CD4-positive, alpha-beta T cell treated with Interleukin-10 for 1 hour (primary cell): ENCODE data around the gene CAMK2B.

ENCODE experiments used
- DNase-seq: peaks from one replicate; pipeline ENCODE4 v3.0.0-alpha.2; 2020

Gene CAMK2B

DNA sequence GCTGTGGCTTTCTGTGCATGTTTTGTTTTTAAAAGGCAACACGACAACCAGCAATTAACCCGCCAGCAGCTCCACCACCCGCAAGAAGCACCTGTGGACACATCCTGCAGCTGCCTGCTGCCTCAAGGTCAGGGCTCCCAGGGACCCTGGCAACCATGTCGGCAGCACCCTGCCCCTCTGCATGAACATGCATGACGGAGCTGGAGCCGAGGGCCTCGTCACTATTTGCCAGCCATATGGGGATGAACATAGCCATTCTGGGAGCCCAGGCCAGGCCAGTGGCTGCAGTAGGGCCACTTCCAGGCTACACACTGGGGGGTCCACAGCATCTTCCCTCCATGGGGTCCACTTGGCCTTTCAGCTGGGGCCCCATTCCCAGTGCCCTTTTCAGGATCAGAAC lies 52.9 kb downstream of the CAMK2B start:
- DNase-seq, result no peak

DNA sequence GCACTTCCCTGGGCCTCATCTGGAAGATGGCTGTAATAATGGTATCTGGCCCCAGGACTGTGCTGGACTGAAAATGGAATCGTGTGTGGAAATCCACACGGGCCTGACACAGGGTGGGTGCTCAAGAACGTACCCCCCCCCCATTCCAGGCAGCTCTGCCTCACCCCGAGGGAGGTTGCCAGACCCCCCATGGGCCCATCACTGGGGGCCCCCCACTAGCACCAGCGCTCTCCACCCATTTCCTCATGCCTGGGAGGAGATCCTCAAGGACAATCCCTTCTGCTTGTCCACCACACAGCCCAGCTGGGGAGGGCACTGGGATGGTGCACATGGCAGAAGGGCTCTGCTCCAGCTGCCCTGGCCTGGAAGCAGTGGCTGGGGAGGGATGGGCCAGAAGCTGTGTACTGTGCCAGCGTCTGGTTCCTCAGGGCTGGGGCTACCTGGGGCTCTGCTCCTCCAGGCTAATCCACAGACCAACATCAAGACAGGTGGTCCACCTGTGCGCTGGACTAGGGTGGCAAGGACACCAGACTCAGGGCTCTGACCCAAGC lies 55.4 kb downstream of the CAMK2B start:
- no peak for DNase-seq

DNA sequence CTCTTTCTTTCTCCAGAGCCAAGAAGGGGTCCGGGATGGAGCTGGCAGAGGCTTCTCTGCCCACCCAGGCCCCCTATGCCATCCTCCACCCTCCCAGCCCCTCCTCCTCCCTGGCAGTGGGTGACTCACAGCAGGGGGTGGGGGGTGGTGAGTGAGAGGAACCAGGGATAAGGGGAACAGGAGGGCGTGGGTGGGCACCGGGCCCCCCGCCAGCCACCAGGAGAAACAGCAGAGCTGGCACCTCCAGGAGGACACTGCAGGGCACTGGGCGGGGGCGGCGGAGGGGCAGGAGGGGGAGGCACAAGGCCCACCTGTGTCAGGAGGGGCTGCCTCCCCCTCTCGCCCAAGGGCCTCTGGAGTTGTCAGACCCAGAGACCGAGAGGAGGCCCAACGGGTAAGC lies 56.0 kb downstream of the CAMK2B start:
- DNase-seq, result no peak

DNA sequence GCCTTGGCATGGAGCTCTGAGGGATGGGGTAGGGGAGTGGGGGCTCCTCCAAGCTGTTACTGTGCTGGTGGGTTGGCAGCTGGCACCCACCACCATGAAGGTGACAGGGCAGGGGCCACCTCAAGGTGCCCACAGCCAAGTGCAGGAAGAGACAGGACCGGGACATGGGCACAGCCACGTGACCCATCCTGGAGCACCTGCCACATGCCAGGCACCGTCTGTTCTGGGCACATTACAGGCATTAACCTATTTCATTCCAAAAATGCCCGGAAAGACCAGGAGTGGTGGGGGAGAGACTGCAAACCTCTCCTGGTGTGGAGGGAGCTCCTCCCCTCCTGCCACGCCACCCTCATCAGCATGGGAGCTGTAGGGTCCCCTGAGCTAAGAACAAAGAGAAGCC lies 56.7 kb downstream of the CAMK2B start:
- DNase-seq, result no peak

DNA sequence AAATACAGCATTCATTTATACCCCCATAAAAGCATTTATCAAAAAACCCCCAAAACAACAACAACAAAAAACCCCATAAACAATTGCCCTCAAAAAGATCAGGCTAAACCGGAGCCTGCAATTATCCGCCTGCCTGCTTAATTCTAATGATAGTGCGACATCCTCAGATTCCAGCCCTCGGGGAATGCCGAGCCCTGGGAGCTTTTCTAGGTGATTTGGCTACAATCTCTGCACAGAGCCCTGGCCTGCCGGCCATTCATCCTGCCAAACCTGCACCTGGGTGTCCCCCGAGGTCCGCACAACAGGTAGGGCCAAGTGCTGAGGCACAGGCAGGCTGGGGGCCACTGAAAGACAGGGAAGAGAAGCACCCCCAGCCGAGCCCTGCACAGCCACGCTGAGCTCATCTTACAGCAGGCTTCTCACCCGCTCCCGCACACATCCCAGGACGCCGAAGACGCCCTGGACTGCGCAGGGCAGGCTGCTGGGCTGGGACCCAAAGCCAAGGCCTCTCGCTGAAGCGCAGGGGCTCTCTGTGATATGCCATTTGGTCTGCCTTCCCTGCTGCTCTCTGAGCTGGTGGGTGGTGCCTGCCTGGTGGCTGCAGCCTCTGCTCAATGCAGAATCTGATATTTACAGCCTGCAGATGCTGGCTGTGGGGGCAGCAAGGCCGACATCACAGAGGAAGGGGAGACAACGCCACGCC lies 57.5 kb downstream of the CAMK2B start:
- no peak for DNase-seq

DNA sequence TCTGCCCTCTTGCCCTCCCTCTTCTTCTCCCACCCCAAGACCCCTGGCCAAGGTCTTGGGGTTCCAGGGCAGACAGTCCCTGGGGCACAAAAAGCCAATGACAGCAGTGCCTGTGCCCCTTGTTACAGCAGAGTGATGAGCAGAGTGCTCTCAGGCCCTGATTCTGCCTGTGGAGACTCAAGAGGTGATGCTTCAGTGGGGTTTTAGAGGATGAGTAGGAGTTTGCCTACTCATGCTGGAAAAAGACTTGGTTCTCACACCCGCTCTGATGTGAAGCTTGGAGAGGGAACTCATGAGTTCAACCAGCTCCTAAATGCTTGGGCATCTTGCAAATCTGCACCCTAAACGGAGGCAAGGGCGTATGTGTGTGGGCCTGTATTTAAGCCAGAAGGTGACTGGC lies 58.2 kb downstream of the CAMK2B start:
- DNase-seq, result no peak

DNA sequence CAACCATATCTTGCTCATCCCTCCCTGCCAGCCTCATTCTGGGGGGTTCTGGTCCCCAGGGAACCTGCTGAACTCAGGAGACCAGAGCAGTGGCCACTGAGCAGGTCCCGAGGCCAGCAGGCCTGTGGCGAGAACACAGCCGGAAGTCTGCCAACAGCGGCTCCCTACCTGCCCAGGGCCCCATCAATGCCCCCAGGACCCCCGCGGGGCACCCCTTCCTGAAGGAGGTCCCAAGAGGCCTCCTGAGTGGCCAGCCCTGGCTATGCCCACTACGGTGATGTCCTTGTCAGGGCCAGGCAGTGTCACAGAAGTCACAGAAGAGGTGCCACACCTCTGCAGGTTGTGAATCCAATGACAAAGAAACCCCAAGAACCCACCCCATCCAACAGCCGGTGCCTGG lies 58.9 kb downstream of the CAMK2B start:
- DNase-seq, result no peak

DNA sequence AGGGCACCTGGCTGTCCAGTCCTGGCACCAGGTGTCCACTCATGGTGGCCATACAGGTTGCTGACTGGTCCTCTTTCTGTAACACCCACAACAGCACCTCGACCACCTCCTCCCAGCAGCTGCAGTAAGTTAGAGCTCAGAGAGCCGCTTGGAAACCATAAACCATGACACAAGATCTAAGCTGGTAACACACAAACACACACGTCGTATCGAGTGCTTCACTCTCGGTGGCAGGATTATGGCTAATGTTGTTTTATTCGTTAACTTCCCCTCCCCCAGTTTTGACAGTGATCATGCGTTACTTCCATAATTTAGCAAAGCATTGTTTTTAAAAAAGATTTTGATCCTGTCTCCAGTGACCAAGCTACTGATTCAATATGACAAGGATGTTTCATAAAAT lies 59.7 kb downstream of the CAMK2B start:
- DNase-seq, result no peak

DNA sequence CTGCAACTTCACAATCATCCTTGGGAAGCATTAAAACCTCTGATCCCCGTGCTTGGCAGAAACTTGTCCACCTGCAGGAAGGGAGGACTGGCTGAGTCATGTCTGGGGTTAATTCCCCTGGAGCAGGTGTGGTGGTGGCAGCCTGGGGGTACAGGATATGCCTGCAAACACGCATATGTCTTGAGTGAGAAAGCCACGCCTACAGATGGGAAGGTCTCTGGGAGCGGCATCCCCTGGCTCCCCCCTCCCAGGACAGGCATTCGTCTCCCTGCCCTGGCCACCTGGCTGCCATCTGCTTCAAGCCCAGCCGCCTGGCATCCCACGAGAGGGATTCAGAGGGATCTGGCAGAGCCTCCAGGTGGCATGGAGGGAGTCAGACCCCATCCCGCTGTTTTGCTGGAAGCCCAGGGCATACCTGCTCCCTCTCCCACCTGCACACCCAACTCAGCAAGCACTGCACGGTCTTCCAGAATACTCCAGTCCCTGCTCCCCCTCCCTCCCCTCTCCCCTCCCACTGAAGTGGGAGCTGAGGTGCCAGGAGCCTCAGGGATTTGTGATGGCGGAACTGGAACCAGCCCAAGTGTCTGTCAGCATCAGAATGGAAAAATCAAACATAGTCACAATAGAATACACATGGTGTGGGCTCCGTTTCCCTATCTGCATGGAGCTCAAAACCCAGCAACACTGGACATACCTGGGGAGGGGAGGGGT lies 61.0 kb downstream of the CAMK2B start:
- no peak for DNase-seq

DNA sequence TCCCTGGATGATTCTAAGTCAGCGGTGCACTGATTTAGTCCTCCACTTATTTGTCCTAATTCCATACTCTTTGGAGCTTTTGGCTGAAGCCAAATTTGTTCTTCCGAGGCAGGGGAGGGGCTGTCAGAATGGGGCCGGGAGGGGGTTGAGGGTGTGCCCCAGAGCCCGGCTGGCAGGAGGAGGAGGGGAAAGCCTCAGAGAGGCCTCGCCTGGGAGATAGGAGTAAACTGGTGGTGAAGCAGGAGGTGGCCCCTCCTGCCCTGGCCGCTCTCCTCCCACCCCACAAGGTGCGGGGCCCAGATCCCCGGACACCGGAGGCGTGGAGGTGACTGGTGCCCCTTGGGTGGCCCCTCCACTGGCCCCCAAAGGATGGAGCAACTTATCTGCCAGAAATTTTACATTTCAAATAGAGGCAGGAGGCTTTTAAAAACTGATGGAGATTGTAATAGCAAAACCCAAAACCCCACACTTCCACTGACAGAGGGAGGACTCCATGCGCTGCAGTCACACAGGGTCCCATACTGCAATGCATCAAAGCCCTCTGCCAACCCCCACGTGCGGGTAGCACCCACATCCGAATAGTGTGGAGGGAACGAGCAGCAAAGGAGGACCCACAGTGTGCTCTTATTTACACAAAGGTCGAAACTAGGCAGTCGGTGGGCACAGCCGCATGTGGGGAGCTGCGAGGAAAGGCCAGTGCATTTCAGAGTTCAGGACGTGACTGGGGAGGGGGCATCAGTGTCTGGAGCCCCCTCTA lies 61.9 kb downstream of the CAMK2B start:
- no peak for DNase-seq

DNA sequence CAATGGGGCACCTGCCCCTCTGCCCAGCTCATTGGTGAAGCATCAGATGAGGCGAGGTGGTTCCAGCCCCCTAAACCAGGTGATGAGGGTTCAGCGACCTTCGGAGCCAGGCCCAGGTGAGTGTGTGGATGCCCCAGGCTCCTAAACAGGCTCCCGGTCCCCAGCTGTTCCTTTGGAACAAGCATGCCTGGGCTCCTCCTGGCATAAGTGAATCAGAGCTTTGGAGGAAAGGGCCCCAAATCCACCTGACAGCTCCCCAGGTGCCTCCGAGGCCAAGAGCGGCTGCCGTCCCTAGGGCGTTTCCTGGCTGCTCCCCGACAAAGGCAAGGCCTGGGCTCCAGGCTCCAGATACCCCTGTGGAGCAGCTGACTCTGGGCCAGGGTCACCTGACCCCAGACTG lies 63.4 kb downstream of the CAMK2B start:
- no peak for DNase-seq

DNA sequence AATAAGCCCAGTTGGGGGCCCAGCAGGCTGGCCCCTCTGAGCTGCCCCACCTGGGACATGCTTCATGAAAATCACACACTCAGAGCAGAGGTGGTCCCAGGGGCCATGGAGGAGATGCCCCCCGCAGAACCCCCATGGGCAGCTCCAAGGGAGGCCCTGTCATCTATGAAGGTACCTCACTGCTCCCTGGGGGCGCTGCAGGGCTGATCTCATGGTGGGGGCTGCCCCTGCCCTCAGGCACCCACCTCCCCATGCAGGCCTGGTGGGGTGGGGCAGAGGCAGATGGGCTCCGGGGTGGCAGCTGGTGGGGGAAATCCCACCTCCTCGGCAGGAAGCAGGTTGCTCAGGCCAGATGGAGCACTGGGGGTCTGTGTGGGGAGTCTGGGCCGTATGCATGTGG lies 64.2 kb downstream of the CAMK2B start:
- DNase-seq, result no peak

DNA sequence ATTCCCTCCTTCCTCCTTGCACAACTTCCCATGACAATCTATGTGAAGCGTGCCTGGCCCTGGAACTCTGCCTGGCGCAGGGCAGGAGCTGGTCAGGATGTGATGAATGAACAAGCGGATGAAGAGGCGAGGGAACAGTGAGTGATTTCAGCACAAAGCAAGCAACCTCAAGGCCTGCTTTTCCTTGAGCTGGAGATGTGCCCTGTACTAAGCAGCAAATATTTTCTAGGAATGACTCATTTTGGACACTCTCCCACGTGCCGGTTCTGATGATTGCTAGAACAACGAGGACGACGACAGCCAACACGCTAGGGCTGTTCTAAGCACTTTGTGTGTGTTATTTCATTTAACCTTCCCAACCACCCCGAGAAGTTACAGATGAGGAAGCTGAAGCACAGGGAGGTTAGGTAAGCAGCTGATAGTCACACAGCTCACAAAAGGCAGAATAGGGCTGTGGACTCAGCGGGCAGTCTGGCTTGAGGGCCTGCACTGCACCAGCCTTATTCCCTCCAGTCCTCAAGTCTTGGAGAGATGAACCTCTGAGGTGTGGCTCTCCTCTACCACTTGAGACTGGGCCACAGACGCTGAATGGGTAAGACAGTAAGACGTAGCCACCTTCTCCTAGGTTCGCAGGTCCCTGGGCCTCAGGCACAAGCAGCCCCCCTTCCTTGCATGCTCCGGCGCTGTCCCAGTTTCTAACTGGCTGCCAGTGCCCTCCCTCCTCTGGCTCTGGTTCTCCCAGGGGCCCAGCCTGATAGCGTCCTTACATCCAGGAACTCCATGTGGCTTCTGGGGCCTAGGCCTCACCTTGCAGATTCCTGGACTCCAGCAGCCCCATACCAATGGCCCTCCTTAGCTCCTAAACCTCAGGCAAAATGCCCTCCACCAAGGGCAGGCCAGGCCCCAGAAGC lies 65.6 kb downstream of the CAMK2B start:
- DNase-seq, result no peak

DNA sequence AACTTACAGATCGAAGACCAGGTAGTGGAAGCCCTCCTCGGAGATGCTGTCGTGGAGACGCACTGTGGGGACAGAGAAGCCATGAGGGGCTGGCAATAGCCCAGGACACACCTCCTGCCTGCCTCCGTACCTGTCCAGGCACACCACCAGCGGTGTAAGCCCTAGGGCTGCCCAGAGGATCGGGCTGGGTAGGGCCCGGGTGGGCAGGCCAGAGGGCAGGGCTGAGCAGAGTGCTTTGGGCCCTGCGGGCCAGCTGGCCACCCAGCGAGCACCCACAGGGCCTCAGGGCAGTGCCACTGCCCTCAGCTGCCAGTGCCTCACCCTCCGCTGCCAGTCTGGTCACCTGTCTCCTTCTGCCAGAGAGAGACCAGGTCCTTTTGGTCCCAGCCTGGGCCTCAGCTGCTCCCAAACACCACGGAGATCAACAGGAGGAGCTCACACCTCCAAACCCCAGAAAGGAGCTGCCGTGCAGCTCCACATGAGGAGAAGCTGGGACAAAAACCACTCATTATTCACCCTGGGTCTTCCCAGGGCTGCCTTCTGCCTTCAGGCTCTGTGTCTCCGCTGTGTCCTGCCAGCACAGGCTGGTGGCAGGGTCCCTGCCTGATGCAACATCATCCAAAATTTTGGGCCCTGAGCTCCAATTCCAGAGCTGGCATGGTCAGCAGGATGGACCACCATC lies 66.4 kb downstream of the CAMK2B start:
- DNase-seq, result no peak

DNA sequence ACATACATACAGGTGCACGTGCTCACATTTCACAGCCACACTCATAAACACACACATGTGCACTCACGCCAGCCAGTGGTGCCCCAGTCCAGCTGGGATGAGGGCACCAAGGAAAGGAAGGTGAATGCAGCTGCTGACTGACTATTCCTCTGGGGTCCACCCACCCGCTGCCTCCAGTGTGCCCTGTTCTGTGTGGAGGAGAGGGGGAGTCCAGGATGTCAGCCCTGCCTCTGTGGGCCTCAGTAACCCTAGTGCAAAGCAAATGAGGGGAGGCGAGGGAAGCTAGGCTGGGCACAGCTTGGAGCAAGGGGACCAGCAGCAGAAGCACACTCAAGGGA lies 67.0 kb downstream of the CAMK2B start:
- no peak for DNase-seq

DNA sequence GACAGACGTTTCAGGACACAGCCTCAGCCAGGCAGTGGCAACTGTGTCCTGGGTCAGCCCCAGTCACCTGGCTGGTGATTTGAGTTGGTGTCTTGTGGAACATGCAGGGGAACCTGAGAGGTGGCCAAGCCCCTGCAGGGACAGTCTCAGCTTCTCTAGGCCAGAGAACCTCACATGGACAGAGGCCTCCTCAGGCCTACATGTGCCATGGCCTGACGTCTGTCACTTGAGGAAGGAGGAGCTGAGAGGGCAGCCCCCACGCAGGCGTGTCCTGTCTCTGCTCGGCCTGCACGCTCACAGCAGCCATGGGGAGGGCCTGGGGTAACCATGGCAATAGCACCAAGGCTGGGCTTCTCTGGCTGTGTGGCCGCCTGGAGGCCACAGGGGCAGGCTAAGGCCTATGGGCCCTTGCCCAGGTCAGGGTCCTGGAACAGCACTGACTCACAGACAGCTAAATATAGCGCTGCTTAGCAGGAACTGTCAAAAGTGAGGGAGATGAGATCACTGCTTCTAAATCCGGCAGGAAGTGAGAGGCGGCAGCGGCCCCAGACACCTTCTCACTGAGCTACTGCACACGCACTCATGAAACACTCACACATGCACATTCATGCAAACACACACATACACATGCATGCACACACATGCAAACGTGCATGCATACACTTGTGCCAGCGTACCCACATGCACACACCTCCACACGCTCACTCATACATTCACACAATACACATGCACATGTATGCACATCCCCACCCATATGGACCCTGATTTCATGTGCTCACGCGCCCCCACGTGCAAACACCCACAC lies 67.6 kb downstream of the CAMK2B start:
- DNase-seq, result peak; percentile 70

DNA sequence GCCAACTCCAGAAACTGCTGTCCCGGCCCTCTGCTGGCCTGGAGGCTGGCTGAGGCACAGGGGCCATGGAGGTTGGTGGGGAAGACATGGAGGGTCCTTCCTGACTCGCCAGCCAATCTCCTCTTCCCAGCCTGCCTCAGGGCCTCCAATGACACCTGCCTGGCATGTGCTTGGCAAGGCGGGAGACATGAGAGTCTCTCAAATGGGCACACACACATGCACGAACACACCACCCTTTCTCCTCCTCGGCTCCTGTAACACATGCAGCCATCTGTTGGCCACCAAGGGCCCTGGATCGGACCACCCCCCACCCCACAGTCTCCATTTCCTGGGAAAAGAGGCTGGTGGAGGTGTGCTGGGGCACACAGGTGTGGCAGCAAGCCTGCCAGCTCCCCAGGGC lies 68.2 kb downstream of the CAMK2B start:
- no peak for DNase-seq

DNA sequence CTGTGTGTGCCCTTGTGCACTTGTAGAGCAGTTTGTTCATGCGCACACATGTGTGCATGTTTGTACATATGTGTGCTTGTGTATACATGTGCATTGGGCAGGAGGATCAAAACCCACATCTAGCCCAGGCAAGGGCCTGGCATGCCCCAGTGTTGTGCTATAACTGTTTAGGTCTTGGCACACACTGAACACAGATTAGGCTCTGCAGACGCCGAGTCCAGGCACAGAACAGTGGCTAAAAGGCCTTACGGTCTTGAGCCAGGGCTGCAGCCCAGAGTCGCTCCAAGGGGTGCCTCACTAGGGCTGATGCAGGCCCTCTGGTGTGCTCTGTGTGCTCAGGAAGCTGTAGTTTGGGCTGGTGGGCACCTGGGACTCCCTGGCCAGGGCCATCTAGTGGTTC lies 68.9 kb downstream of the CAMK2B start:
- DNase-seq, result no peak

DNA sequence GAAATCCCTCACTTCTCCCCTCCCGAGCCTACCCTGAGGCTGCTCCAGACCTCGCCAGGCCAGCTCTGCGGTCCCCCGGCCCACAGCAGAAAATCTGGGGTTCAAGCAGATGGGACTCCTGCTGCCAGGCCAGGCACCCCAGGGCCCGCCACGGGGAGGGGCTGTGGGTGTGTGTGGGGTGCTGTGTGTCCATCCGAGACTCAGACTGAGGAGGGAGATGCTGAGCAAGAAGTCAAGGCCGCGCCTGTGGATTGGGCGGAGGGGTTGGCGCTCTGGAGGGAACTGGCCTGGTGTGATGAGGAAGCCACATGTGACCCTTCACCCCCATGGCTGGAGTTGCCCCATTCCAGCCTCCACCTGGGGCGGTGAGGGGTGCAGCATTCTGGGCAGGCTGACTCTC lies 73.5 kb downstream of the CAMK2B start:
- DNase-seq, result no peak

DNA sequence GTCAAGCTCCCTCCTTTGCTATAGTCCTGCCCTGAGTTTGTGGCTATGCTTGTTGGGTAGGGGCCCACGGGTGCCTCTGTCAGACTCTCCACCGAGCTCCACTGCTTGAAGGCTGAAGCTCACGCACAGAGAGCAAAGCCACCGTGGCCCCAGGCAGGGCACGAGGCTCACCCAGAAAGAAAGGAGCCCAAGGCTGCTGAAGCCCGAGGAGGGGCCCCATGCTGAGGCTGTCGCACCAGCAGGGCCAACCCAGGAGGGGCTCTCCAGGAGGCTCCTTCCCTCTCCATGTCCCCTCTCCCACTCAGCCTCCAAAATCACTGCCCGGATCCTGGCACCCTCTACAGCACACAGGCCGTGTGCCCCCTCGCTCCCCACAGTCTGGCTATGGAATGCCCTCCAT lies 74.1 kb downstream of the CAMK2B start:
- no peak for DNase-seq

DNA sequence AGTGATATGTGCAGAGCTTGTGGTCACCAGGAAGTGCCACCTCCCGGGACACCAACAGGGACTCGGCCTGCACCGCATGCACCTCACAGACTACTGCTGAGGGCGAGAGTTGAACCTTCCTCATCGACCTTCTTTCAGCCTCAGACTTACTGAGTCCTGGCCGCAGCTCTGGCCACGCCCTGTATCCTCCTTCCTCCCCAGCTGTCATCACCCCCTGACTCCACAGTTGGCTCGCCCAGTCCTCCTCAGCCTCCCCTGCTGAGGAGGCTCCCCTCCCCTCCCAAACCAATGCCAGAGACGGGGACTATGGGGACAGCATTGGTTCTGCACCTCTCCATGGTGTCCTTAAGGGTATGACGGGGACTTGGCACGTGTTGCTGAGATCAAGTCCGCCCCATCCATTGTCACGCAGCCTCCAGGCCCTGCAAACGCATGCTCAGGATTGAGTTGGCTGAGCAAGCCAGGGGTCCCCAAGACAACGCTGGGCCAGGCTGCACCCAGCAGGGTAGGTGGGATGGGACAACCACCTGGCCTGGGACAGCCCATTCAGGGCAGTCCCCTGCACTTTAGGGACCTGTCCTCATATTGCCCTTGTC lies 75.7 kb downstream of the CAMK2B start:
- DNase-seq, result no peak
